Measurements from ENCODE around the gene FAM216B. TPM values are rescaled to one million over a fixed set of nuclear protein-coding genes. Genes with fewer than 3 reads are reported as not detected.

Gene FAM216B
- total RNA-seq, 6 experiments from 2014 or later, result not detected

- Histone ChIP-seq H3K27me3 (no peaks in the 10 kb centered on the region), H3K9me3 (no peaks in the 10 kb centered on the region), H3K36me3 (no peaks in the 10 kb centered on the region), H3K27ac (no peak overlapping the region), H3K4me3 (no peak overlapping the region), H3K4me1 (no peaks in the 10 kb centered on the region)
- no peak for TF ChIP-seq CTCF (IDR thresholded peaks at IDR 0.05)
- ATAC-seq (no peak), DNase-seq (no peak)
- intact Hi-C loops (cut with DNase I), result no loop called here
- WGBS (ENCODE audit: insufficient coverage, low coverage, low lambda C conversion rate, missing lambda C conversion rate), result 68% methylated on average over 2 of the region's 2 CpGs
These were observed 39.5 kb upstream of the FAM216B start for GRCh38 chr13:42741914-42742313.

GRCh38 chr13:42745655-42746054 is 35.7 kb upstream of the FAM216B start:
- Histone ChIP-seq H3K27ac (no peak overlapping the region), H3K4me1 (no peaks in the 10 kb centered on the region), H3K27me3 (no peaks in the 10 kb centered on the region), H3K36me3 (no peaks in the 10 kb centered on the region), H3K9me3 (no peaks in the 10 kb centered on the region), H3K4me3 (no peak overlapping the region)
- 92% methylated on average over 6 of the region's 6 CpGs for WGBS (ENCODE audit: insufficient coverage, low coverage, low lambda C conversion rate, missing lambda C conversion rate)
- intact Hi-C loops (cut with DNase I), result no loop called here
- TF ChIP-seq CTCF (IDR thresholded peaks at IDR 0.05), result no peak
- TF ChIP-seq POLR2A (IDR thresholded peaks at IDR 0.05), result no peak
- DNase-seq (no peak), ATAC-seq (no peak)

- DNase-seq (no peak), ATAC-seq (no peak)
- Histone ChIP-seq H3K4me1 (no peaks in the 10 kb centered on the region), H3K27me3 (no peaks in the 10 kb centered on the region), H3K36me3 (no peaks in the 10 kb centered on the region), H3K9me3 (no peaks in the 10 kb centered on the region), H3K27ac (no peak overlapping the region), H3K4me3 (no peak overlapping the region)
- WGBS (ENCODE audit: insufficient coverage, low coverage, low lambda C conversion rate, missing lambda C conversion rate), result 67% methylated on average over 2 of the region's 2 CpGs
- TF ChIP-seq POLR2A (IDR thresholded peaks at IDR 0.05), result no peak
- no peak for TF ChIP-seq CTCF (IDR thresholded peaks at IDR 0.05)
- intact Hi-C loops (cut with DNase I), result no loop called here
These were observed 34.5 kb upstream of the FAM216B start for GRCh38 chr13:42746866-42747265.

GRCh38 chr13:42747399-42747873 is 33.9 kb upstream of the FAM216B start:
- ATAC-seq, result no peak
- TF ChIP-seq POLR2A (IDR thresholded peaks at IDR 0.05) (no peak), CTCF (IDR thresholded peaks at IDR 0.05) (no peak)
- no peak for DNase-seq
- H3K27me3 ChIP-seq, result no peaks in the 10 kb centered on the region
- no peaks in the 10 kb centered on the region for H3K9me3 ChIP-seq
- H3K27ac ChIP-seq, result no peak overlapping the region
- WGBS (ENCODE audit: insufficient coverage, low coverage, low lambda C conversion rate, missing lambda C conversion rate), result 46% methylated on average over 4 of the region's 4 CpGs
- H3K36me3 ChIP-seq, result no peaks in the 10 kb centered on the region
- no peaks in the 10 kb centered on the region for H3K4me1 ChIP-seq
- intact Hi-C loops (cut with DNase I), result no loop called here
- no peak overlapping the region for H3K4me3 ChIP-seq

GRCh38 chr13:42750794-42751193 is 30.6 kb upstream of the FAM216B start:
- intact Hi-C loops (cut with DNase I), result no loop called here
- H3K9me3 ChIP-seq, result no peaks in the 10 kb centered on the region
- DNase-seq, result no peak
- no peaks in the 10 kb centered on the region for H3K36me3 ChIP-seq
- H3K27ac ChIP-seq, result no peak overlapping the region
- H3K4me1 ChIP-seq, result no peaks in the 10 kb centered on the region
- no peaks in the 10 kb centered on the region for H3K27me3 ChIP-seq
- WGBS (ENCODE audit: insufficient coverage, low coverage, low lambda C conversion rate, missing lambda C conversion rate), result 32% methylated on average over 5 of the region's 5 CpGs
- ATAC-seq, result no peak
- no peak overlapping the region for H3K4me3 ChIP-seq
- no peak for TF ChIP-seq POLR2A (IDR thresholded peaks at IDR 0.05)
- TF ChIP-seq CTCF (IDR thresholded peaks at IDR 0.05), result no peak
